WI38 (cell line): Measurements from ENCODE around the gene DNAL4.

Experiments
- H3K4me3 ChIP-seq: 2 replicates; pipeline ENCODE4 v1.5.1; 2011; ENCODE audit warnings: low read depth, mild to moderate bottlenecking, control low read depth, low read length
- TF ChIP-seq, protein P1 (sequence below): IDR thresholded peaks from 2 replicates; pipeline ENCODE4 v1.5.1; 2012; ENCODE audit warnings: low read depth, mild to moderate bottlenecking, control low read depth, low read length

Gene DNAL4

DNA sequence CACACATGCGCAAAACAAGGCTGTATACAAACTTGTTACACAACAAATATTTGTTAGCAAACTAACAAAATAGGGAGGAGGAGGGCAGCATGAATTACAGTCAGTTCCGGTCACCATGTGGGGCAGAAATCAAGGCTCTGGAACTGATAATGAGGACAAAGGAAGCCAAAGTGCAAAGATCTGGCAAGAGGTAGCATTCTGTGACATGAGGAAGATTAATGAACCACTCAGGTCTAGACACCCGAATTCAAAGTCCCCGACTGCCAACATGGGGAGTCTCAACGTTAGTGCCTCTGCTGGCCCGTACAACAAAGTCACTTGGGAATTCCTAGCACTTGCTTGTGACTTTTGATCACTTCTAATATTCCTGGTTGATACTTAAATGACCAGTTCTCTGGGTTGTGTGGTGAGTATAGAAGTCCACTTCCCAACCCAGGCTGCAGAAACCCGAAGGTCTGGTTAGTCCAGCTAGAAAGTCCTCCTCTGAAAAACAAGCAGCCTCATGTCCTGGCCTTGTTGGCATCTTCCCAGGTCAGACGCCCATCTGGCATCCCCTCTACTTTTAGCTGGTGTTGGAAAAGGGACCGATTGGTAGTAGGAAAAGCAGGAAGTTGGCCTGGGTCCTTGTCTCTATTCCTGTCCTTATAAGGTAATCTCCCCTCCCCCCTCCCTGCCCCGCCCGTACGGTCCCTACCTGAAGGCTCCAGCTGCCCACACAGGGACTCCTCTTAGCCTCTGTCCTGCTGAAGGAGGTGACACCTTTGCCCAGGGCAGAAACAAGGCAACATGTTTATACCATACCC, 39.8 kb downstream of the DNAL4 start:
- TF ChIP-seq, protein P1, sequence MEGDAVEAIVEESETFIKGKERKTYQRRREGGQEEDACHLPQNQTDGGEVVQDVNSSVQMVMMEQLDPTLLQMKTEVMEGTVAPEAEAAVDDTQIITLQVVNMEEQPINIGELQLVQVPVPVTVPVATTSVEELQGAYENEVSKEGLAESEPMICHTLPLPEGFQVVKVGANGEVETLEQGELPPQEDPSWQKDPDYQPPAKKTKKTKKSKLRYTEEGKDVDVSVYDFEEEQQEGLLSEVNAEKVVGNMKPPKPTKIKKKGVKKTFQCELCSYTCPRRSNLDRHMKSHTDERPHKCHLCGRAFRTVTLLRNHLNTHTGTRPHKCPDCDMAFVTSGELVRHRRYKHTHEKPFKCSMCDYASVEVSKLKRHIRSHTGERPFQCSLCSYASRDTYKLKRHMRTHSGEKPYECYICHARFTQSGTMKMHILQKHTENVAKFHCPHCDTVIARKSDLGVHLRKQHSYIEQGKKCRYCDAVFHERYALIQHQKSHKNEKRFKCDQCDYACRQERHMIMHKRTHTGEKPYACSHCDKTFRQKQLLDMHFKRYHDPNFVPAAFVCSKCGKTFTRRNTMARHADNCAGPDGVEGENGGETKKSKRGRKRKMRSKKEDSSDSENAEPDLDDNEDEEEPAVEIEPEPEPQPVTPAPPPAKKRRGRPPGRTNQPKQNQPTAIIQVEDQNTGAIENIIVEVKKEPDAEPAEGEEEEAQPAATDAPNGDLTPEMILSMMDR, result no peak
- peak overlapping the region; percentile 76 for H3K4me3 ChIP-seq

DNA sequence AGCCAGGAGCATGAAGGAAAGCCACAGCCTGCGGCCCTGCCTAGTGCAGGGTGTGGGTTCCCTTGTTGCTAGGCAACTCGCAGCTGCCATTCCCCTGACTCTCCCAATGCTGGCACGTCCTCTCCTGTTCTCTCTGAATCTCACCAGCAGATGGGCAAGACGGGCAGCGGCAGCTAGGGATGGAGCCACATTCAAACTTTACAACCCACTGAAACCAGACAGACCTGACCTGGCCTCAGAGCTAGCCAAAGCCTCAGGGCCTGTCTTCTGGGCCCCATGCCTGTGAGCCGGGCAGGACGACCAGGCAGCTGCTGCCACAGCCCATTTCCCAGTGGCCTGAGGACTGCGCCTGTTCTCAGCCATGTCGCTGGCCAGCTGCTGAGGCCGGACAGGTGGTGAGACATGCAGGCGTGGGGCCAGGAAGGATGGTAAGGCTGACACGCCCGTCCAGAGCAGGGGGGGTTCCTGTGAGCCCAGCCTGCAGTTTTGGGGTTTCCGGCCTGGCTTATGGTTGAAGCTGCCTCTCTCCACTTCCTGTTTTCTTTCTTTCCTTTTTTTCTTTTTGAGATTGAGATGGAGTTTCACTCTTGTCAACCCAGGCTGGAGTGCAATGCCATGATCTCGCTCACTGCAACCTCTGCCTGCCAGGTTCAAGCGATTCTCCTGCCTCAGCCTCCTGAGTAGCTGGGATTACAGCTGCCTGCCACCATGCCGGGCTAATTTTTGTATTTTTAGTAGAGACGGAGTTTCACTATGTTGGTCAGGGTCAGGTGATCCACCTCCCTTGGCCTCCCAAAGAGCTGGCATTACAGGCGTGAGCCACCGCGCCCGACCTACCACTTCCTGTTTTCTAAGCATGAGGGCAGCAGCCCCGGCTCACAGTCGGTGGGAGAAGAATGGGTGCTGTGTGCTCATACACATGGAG, 42.3 kb downstream of the DNAL4 start:
- no peak overlapping the region for H3K4me3 ChIP-seq
- TF ChIP-seq, protein P1, result no peak

DNA sequence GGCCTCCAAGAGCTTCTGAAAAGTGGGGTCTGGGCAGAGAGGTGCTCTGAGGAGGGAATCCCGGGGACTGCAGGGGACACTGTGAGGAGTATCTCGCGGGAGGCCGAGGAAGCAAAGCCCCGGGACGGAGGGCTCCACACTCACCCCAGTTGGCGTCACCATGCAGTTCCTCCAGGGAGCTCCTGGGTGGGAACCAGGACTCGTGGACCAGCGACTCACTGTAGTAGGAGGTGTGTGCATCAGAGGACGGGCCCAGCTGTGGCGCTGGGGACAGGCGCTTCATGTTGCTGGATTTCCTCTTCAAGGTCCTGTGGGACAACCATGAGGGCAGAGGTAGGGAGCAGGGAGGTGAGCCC, 42.9 kb downstream of the DNAL4 start:
- no peak overlapping the region for H3K4me3 ChIP-seq
- TF ChIP-seq, protein P1, result no peak

DNA sequence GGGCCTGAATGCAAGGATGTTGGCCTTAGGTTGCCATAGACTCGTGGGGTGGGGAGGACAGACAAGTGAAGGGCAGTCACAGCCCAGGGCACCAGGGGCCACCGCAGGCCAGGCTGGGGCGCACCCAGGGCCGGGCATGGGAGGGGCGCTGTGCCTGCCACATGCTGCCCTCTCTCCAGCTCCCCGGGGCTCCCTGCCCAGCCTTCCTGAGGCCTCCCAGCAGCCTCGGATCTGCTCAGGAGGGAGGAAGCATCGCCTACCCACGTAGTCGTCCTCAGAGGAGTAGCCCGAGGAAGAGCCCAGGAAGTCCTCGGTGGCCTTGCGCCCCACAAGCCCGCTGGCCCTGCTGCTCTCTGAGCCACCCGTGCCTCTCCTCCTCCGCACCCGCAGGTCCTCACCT, 43.3 kb downstream of the DNAL4 start:
- TF ChIP-seq, protein P1, result no peak
- no peak overlapping the region for H3K4me3 ChIP-seq

DNA sequence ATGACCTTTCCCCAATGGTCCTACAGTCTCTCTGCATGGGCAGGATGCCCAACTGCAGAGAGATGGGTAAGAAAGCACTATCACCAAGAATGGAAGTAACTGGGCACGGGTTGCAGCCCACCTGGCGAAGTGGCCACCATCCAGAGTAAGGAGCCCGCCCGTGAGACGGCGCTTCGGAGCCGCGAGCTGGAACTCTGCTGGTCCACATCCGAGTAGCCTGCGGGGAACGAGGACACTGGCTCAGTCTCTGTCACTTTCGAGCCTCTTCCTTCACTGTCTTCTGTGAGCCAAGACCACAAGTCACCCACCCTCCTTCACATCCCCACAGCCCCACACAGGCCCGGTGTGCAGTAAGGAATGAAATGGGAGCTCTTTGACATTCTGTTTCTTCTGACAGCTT, 43.8 kb downstream of the DNAL4 start:
- TF ChIP-seq, protein P1, result no peak
- no peak overlapping the region for H3K4me3 ChIP-seq

DNA sequence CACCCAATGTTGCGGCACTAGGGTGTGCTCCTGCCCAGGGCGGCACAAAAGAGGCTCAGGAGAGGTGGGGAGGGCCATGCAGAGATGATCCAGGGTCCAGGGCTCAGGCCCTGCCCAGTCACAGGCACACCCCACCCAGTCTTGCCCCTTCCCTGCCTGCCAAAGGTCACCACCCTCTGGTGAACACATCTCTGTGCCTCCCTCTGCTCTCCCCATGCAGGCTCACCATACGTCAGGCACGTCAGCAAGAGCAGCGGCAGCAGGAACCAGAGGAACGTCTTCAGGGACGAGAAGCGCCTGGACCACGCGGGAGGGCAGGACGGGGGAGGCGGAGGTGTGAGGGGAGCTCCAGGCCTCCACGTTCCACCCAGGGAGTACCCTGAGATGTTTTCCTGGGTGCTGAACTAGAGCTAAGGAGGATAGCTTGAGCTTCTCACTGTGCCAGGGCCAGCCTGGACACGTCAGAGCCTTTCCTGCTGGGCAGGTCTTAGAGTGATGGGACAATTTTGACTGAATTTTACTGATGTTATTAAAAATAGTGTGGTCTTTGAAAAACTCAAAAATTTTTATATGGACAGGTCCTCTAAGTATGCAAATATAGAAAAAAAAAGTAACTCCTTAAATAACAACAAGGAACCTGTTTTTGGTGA, 45.3 kb downstream of the DNAL4 start:
- TF ChIP-seq, protein P1, result no peak

More for the DNA sequence above, 45.3 kb downstream of the DNAL4 start:
- no peak overlapping the region for H3K4me3 ChIP-seq
